SK-N-SH (cell line): ENCODE data around the gene ANKRD39. TPM values are rescaled to one million over a fixed set of nuclear protein-coding genes. Genes with fewer than 3 reads are reported as not detected.

ENCODE experiments used
- CTCF ChIA-PET: fragments of 300-600, 350-600 bp; formaldehyde crosslinking; extraction: SDS; loops from one replicate; lab custom pipeline; 2021; lab: Yijun Ruan, JAX
- POLR2A ChIA-PET: fragments of 350-600 bp; sonication (Branson Sonifier 250); formaldehyde crosslinking; extraction: SDS; loops from one replicate; lab custom pipeline; 2020; ENCODE audit warnings: antibody characterized with exemption, inconsistent platforms; lab: Yijun Ruan, JAX
- DNase-seq: peaks from one replicate; pipeline ENCODE4 v3.0.0; 2012
- H2AFZ ChIP-seq: fragments of 200-600 bp; sonication (generic); 2 replicates; pipeline ENCODE4 v1.8.1; 2016; ENCODE audit warnings: antibody characterized with exemption, mild to moderate bottlenecking, low read depth
- H3F3A ChIP-seq: fragments of 200-600 bp; sonication (generic); replicated peaks from 2 replicates; pipeline ENCODE3; 2016; ENCODE audit warnings: antibody characterized with exemption, mild to moderate bottlenecking; ENCODE audit not compliant: insufficient read depth
- H3K27ac ChIP-seq, 2 experiments: fragments of 200-500 bp in 1 of 2; fragments of 200-600 bp in 1 of 2; sonication (Bioruptor generic) in 1 of 2; sonication (generic), shearing (Covaris generic) in 1 of 2; 2 replicates each; pipeline versions ENCODE4 v1.5.1 to v1.6.1; 2014 to 2016; ENCODE audit warnings: low read depth in 2 of 2, inconsistent platforms in 1 of 2, low read length in 1 of 2, mild to moderate bottlenecking in 1 of 2, mixed read lengths in 1 of 2
- H3K27me3 ChIP-seq: fragments of 200-600 bp; sonication (generic), shearing (Covaris generic); 2 replicates; pipeline ENCODE4 v1.6.1; 2016; ENCODE audit warnings: mixed run types; ENCODE audit not compliant: insufficient read depth
- H3K36me3 ChIP-seq, 2 experiments: fragments of 200-500 bp in 1 of 2; fragments of 200-600 bp in 1 of 2; sonication (Bioruptor generic) in 1 of 2; sonication (generic) in 1 of 2; replicated peaks in 1 of 2; 2 replicates each; pipeline versions ENCODE3 to v1.5.1; 2014 to 2016; ENCODE audit warnings: low read length in 1 of 2, mild to moderate bottlenecking in 1 of 2; ENCODE audit not compliant: insufficient read depth in 2 of 2, control insufficient read depth in 1 of 2
- H3K4me1 ChIP-seq, 2 experiments: fragments of 200-500 bp in 1 of 2; fragments of 200-600 bp in 1 of 2; sonication (Bioruptor generic) in 1 of 2; sonication (generic), shearing (Covaris generic) in 1 of 2; 2 replicates each; pipeline versions ENCODE4 v1.5.1 to v1.6.1; 2014 to 2016; ENCODE audit warnings: low read depth in 1 of 2, low read length in 1 of 2, mixed run types in 1 of 2; ENCODE audit not compliant: insufficient read depth in 2 of 2, control insufficient read depth in 1 of 2
- H3K4me2 ChIP-seq: fragments of 200-600 bp; sonication (generic), shearing (Covaris generic); 2 replicates; pipeline ENCODE4 v1.6.1; 2017; ENCODE audit warnings: mixed run types
- H3K4me3 ChIP-seq, 2 experiments: fragments of 200-500 bp in 1 of 2; fragments of 200-600 bp in 1 of 2; sonication (Bioruptor generic) in 1 of 2; sonication (generic), shearing (Covaris generic) in 1 of 2; 2 replicates each; pipeline versions ENCODE4 v1.5.1 to v1.8.1; 2014 to 2016; ENCODE audit warnings: low read depth in 2 of 2, inconsistent platforms in 1 of 2, low read length in 1 of 2, mild to moderate bottlenecking in 1 of 2, mixed read lengths in 1 of 2, moderate library complexity in 1 of 2
- H3K79me2 ChIP-seq: fragments of 200-600 bp; sonication (generic); 2 replicates; pipeline ENCODE4 v1.8.1; 2017; ENCODE audit warnings: mild to moderate bottlenecking; ENCODE audit not compliant: insufficient read depth
- H3K9ac ChIP-seq: fragments of 200-600 bp; sonication (generic); 2 replicates; pipeline ENCODE4 v1.6.1; 2017; ENCODE audit warnings: mixed run types
- H3K9me2 ChIP-seq: fragments of 200-600 bp; sonication (generic); 2 replicates; pipeline ENCODE4 v1.6.1; 2017; ENCODE audit warnings: mixed run types
- H3K9me3 ChIP-seq: fragments of 200-600 bp; sonication (generic); 2 replicates; pipeline ENCODE4 v1.6.1; 2017; ENCODE audit warnings: mixed run types, mild to moderate bottlenecking, moderate library complexity
- H4K20me1 ChIP-seq: fragments of 200-600 bp; sonication (generic); 2 replicates; pipeline ENCODE4 v1.6.1; 2017; ENCODE audit warnings: mild to moderate bottlenecking, mixed run types; ENCODE audit not compliant: insufficient read depth
- CHD2 ChIP-seq: fragments of 150-350 bp; IDR thresholded peaks from 2 replicates; pipeline ENCODE4 v1.6.1; 2018; ENCODE audit warnings: low read length; ENCODE audit not compliant: partially characterized antibody
- ELF1 ChIP-seq: IDR thresholded peaks from 2 replicates; pipeline ENCODE4 v1.4.0; 2012
- FOXM1 ChIP-seq: IDR thresholded peaks from 2 replicates; pipeline ENCODE4 v1.4.0; 2012; ENCODE audit warnings: low read depth, mild to moderate bottlenecking
- MXI1 ChIP-seq: IDR thresholded peaks from 2 replicates; pipeline ENCODE4 v1.6.1; 2012; ENCODE audit warnings: mild to moderate bottlenecking, low read depth, low read length, improper control_type of control experiment
- NFIC ChIP-seq: IDR thresholded peaks from 2 replicates; pipeline ENCODE4 v1.4.0; 2012; ENCODE audit warnings: borderline replicate concordance
- POLR2AphosphoS5 ChIP-seq: IDR thresholded peaks from 2 replicates; pipeline ENCODE4 v1.6.1; 2012; ENCODE audit warnings: low read depth, low read length
- RAD21 ChIP-seq: IDR thresholded peaks from 2 replicates; pipeline ENCODE4 v1.6.1; 2012; ENCODE audit warnings: mild to moderate bottlenecking, low read length
- RFX5 ChIP-seq: IDR thresholded peaks from 2 replicates; pipeline ENCODE4 v1.6.1; 2012; ENCODE audit warnings: mild to moderate bottlenecking, improper control_type of control experiment, low read length
- TAF1 ChIP-seq: IDR thresholded peaks from 2 replicates; pipeline ENCODE4 v1.6.1; 2012; ENCODE audit warnings: low read depth, mild to moderate bottlenecking, low read length, moderate library complexity, borderline replicate concordance
- TCF12 ChIP-seq: IDR thresholded peaks from 2 replicates; pipeline ENCODE4 v1.4.0; 2012
- USF1 ChIP-seq: IDR thresholded peaks from 2 replicates; pipeline ENCODE4 v1.4.0; 2012; ENCODE audit warnings: low read depth, borderline replicate concordance
- WGBS: methylation state at CpG from one replicate; pipeline ENCODE4 v1.1.6; 2017; ENCODE audit warnings: low lambda C conversion rate; 5-methylcytosine and 5-hydroxymethylcytosine counted together
- polyA plus RNA-seq, 3 experiments: library from polyadenylated mRNA; depleted of rRNA; stranded (reverse); fragments of >200 nt; gene quantifications; 2 replicates each; pipeline ENCODE4 v1.2.3, GENCODE V29; 2012
- TF ChIP-seq, protein P1 (sequence below): IDR thresholded peaks from 2 replicates; pipeline ENCODE4 v1.6.1; 2012; ENCODE audit warnings: mild to moderate bottlenecking, low read depth, low read length, moderate library complexity
- TF ChIP-seq, protein P2 (sequence below): fragments of 200-600 bp; sonication (generic); IDR thresholded peaks from 2 replicates; pipeline ENCODE4 v1.6.1; 2017; ENCODE audit warnings: antibody characterized with exemption, mild to moderate bottlenecking, moderate library complexity

Gene ANKRD39
- polyA plus RNA-seq, 1 of the 3 experiments (the other 2 are of a cell fraction), result 11.8 TPM

GRCh38 chr2:96882230-96882629, 24.4 kb upstream of the ANKRD39 start:
- Histone ChIP-seq H3K27me3 (no peaks in the 10 kb centered on the region), H3K4me1 (peaks cover 0 to 16% of the 10 kb centered on the region in 2 experiments; a peak in 2 of 4 replicates), H2AFZ (no peak overlapping the region), H3K9ac (no peak overlapping the region), H3K4me2 (no peak overlapping the region), H3K9me3 (no peaks in the 10 kb centered on the region), H3F3A (no peaks in the 10 kb centered on the region), H3K9me2 (no peaks in the 10 kb centered on the region), H3K36me3 (no peaks in the 10 kb centered on the region), H3K27ac (no peak overlapping the region), H3K79me2 (no peaks in the 10 kb centered on the region), H4K20me1 (no peaks in the 10 kb centered on the region), H3K4me3 (no peak overlapping the region)
- TF ChIP-seq RFX5, result no peak
- no peak for TF ChIP-seq ELF1
- TF ChIP-seq, protein P1, sequence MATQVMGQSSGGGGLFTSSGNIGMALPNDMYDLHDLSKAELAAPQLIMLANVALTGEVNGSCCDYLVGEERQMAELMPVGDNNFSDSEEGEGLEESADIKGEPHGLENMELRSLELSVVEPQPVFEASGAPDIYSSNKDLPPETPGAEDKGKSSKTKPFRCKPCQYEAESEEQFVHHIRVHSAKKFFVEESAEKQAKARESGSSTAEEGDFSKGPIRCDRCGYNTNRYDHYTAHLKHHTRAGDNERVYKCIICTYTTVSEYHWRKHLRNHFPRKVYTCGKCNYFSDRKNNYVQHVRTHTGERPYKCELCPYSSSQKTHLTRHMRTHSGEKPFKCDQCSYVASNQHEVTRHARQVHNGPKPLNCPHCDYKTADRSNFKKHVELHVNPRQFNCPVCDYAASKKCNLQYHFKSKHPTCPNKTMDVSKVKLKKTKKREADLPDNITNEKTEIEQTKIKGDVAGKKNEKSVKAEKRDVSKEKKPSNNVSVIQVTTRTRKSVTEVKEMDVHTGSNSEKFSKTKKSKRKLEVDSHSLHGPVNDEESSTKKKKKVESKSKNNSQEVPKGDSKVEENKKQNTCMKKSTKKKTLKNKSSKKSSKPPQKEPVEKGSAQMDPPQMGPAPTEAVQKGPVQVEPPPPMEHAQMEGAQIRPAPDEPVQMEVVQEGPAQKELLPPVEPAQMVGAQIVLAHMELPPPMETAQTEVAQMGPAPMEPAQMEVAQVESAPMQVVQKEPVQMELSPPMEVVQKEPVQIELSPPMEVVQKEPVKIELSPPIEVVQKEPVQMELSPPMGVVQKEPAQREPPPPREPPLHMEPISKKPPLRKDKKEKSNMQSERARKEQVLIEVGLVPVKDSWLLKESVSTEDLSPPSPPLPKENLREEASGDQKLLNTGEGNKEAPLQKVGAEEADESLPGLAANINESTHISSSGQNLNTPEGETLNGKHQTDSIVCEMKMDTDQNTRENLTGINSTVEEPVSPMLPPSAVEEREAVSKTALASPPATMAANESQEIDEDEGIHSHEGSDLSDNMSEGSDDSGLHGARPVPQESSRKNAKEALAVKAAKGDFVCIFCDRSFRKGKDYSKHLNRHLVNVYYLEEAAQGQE, result no peak
- TF ChIP-seq RAD21, result no peak
- no peak for TF ChIP-seq MXI1
- no peak for TF ChIP-seq TCF12
- no peak for TF ChIP-seq NFIC
- no peak for TF ChIP-seq TAF1
- TF ChIP-seq POLR2AphosphoS5, result no peak
- no peak for TF ChIP-seq USF1
- TF ChIP-seq FOXM1, result no peak
- TF ChIP-seq, protein P2, sequence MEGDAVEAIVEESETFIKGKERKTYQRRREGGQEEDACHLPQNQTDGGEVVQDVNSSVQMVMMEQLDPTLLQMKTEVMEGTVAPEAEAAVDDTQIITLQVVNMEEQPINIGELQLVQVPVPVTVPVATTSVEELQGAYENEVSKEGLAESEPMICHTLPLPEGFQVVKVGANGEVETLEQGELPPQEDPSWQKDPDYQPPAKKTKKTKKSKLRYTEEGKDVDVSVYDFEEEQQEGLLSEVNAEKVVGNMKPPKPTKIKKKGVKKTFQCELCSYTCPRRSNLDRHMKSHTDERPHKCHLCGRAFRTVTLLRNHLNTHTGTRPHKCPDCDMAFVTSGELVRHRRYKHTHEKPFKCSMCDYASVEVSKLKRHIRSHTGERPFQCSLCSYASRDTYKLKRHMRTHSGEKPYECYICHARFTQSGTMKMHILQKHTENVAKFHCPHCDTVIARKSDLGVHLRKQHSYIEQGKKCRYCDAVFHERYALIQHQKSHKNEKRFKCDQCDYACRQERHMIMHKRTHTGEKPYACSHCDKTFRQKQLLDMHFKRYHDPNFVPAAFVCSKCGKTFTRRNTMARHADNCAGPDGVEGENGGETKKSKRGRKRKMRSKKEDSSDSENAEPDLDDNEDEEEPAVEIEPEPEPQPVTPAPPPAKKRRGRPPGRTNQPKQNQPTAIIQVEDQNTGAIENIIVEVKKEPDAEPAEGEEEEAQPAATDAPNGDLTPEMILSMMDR, result no peak
- TF ChIP-seq CHD2, result no peak
- CTCF ChIA-PET, result no interaction called here
- POLR2A ChIA-PET, result no interaction called here
- DNase-seq, result no peak
- 40% methylated on average over 1 of the region's 12 CpGs for WGBS
